Vagina (tissue), 2 donors: ENCODE measurements around the gene HINT3. TPM values are rescaled to one million over a fixed set of nuclear protein-coding genes. Genes with fewer than 3 reads are reported as not detected.

ENCODE experiments used
- DNase-seq, 2 donors: peaks; one replicate each; pipeline ENCODE4 v3.0.0-alpha.2; 2017; ENCODE audit errors: extremely low spot score in 2 of 2
- H3K27ac ChIP-seq: fragments of 200-600 bp; sonication (generic); one replicate; pipeline ENCODE4 v1.5.1; 2019
- H3K27me3 ChIP-seq: fragments of 200-600 bp; sonication (generic); one replicate; pipeline ENCODE4 v1.5.1; 2019
- H3K36me3 ChIP-seq, 2 donors: fragments of 200-600 bp; sonication (generic); one replicate each; pipeline ENCODE4 v1.5.1; 2017 to 2019
- H3K4me1 ChIP-seq: fragments of 200-600 bp; sonication (generic); one replicate; pipeline ENCODE4 v1.5.1; 2019
- H3K4me3 ChIP-seq, 2 donors: fragments of 200-600 bp; sonication (generic); 1 replicate in 1 of 2; 2 replicates in 1 of 2; pipeline ENCODE4 v1.5.1; 2016 to 2019
- H3K9me3 ChIP-seq: fragments of 200-600 bp; sonication (generic); one replicate; pipeline ENCODE4 v1.5.1; 2019
- CTCF ChIP-seq, 3 experiments: fragments of 450-650 bp in 2 of 3; fragments of 200-600 bp in 1 of 3; sonication (generic) in 1 of 3; IDR thresholded peaks; one replicate each; pipeline ENCODE4 v1.5.1; 2017 to 2019; ENCODE audit warnings: antibody characterized with exemption in 3 of 3, mild to moderate bottlenecking in 2 of 3, moderate library complexity in 2 of 3
- POLR2A ChIP-seq, 2 donors: fragments of 450-650 bp; IDR thresholded peaks; one replicate each; pipeline ENCODE4 v1.6.1; 2017; ENCODE audit warnings: antibody characterized with exemption in 2 of 2, mild to moderate bottlenecking in 2 of 2, moderate library complexity in 2 of 2
- POLR2AphosphoS5 ChIP-seq, 2 donors: sonication (generic); formaldehyde crosslinking; IDR thresholded peaks; one replicate each; pipeline ENCODE4 v1.9.0; 2017; ENCODE audit warnings: antibody characterized with exemption in 2 of 2, mild to moderate bottlenecking in 2 of 2, low read depth in 1 of 2; ENCODE audit not compliant: insufficient read depth in 1 of 2
- intact Hi-C: fragments of 100-400 bp; cut with DNase I; formaldehyde crosslinking; loops from one replicate; pipeline ENCODE4 v1.15.1; 2023
- total RNA-seq: library from RNA; depleted of rRNA; stranded (reverse); fragments of >200 nt; gene quantifications from one replicate; pipeline ENCODE4 v1.2.3, GENCODE V29; 2016

Gene HINT3
- total RNA-seq, 1 donor from 2014 or later, result 18.4 TPM

GRCh38 chr6:125918230-125918629 lies 38.3 kb upstream of the HINT3 start:
- Histone ChIP-seq H3K27me3 (no peaks in the 10 kb centered on the region), H3K4me3 (no peak overlapping the region), H3K27ac (peak overlapping the region; percentile 87), H3K36me3 (peaks cover 0 to 32% of the 10 kb centered on the region in 2 donors), H3K4me1 (peaks cover 12% of the 10 kb centered on the region), H3K9me3 (no peaks in the 10 kb centered on the region)
- DNase-seq, result no peak
- TF ChIP-seq POLR2A (IDR thresholded peaks at IDR 0.05) (no peak), CTCF (IDR thresholded peaks at IDR 0.05) (no peak), POLR2AphosphoS5 (IDR thresholded peaks at IDR 0.05; ENCODE audit: insufficient read depth in 1 of 2, low read depth in 1 of 2) (no peak)
- intact Hi-C loops, result no loop called here

GRCh38 chr6:125918681-125919566 lies 37.6 kb upstream of the HINT3 start:
- H3K4me3 ChIP-seq, result peak overlapping the region; percentile 15 to 30
- TF ChIP-seq POLR2AphosphoS5 (IDR thresholded peaks at IDR 0.05; ENCODE audit: insufficient read depth in 1 of 2, low read depth in 1 of 2) (peak; percentile 13 to 87), CTCF (IDR thresholded peaks at IDR 0.05) (no peak)
- peak overlapping the region; percentile 87 for H3K27ac ChIP-seq
- intact Hi-C loops, result no loop called here
- no peaks in the 10 kb centered on the region for H3K9me3 ChIP-seq
- H3K27me3 ChIP-seq, result no peaks in the 10 kb centered on the region
- peaks cover 12% of the 10 kb centered on the region for H3K4me1 ChIP-seq
- peaks cover 0 to 39% of the 10 kb centered on the region in 2 donors for H3K36me3 ChIP-seq
- DNase-seq, result no peak

GRCh38 chr6:125919618-125920017 lies 37.0 kb upstream of the HINT3 start:
- Histone ChIP-seq H3K27ac (peak overlapping the region; percentile 87), H3K36me3 (peaks cover 0 to 40% of the 10 kb centered on the region in 2 donors), H3K4me3 (peak overlapping the region; percentile 15 to 30), H3K9me3 (no peaks in the 10 kb centered on the region), H3K27me3 (no peaks in the 10 kb centered on the region), H3K4me1 (peaks cover 6% of the 10 kb centered on the region)
- TF ChIP-seq POLR2AphosphoS5 (IDR thresholded peaks at IDR 0.05; ENCODE audit: insufficient read depth in 1 of 2, low read depth in 1 of 2) (no peak), POLR2A (IDR thresholded peaks at IDR 0.05) (no peak), CTCF (IDR thresholded peaks at IDR 0.05) (no peak)
- no peak for DNase-seq
- intact Hi-C loops, result no loop called here

GRCh38 chr6:125922322-125922860 lies 34.2 kb upstream of the HINT3 start:
- intact Hi-C loops, result no loop called here
- Histone ChIP-seq H3K4me1 (peaks cover 8% of the 10 kb centered on the region), H3K27me3 (no peaks in the 10 kb centered on the region), H3K27ac (no peak overlapping the region), H3K4me3 (no peak overlapping the region), H3K9me3 (no peaks in the 10 kb centered on the region), H3K36me3 (peaks cover 0 to 36% of the 10 kb centered on the region in 2 donors)
- TF ChIP-seq CTCF (IDR thresholded peaks at IDR 0.05) (no peak), POLR2AphosphoS5 (IDR thresholded peaks at IDR 0.05; ENCODE audit: insufficient read depth in 1 of 2, low read depth in 1 of 2) (no peak), POLR2A (IDR thresholded peaks at IDR 0.05) (no peak)
- no peak for DNase-seq
